GM10266 (cell line): Measurements from ENCODE around the gene HTRA1.

Experiments
- DNase-seq: peaks from one replicate; pipeline ENCODE4 v3.0.0; 2012; ENCODE audit errors: extremely low spot score
- TF ChIP-seq, protein P1 (sequence below): IDR thresholded peaks from 2 replicates; pipeline ENCODE4 v1.5.1; 2012; ENCODE audit warnings: mild to moderate bottlenecking, low read depth; ENCODE audit not compliant: control insufficient read depth, insufficient read depth; ENCODE audit errors: missing control alignments

The HTRA1 gene

DNA sequence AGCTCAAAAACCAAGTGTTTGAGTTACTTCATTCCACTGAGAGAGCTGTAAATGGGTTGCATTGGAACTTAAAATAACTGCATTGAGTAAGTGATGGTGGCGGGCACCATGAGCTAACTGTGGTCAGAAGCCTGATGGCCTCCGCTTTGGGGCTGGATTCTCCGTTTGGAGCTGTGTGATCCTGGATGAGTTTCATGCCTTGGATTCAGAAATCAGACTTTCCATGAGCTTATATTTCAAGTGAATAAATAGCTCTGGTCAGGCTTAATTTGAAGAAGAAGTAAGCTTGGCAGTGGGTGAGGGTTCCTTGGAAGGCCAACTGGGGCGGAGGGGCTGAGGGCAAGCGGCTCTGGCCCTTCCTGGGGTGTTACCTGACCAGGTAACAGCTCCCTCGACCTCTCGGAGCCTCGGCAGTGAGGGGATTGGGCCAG, 5.6 kb downstream of the HTRA1 start:
- TF ChIP-seq, protein P1, sequence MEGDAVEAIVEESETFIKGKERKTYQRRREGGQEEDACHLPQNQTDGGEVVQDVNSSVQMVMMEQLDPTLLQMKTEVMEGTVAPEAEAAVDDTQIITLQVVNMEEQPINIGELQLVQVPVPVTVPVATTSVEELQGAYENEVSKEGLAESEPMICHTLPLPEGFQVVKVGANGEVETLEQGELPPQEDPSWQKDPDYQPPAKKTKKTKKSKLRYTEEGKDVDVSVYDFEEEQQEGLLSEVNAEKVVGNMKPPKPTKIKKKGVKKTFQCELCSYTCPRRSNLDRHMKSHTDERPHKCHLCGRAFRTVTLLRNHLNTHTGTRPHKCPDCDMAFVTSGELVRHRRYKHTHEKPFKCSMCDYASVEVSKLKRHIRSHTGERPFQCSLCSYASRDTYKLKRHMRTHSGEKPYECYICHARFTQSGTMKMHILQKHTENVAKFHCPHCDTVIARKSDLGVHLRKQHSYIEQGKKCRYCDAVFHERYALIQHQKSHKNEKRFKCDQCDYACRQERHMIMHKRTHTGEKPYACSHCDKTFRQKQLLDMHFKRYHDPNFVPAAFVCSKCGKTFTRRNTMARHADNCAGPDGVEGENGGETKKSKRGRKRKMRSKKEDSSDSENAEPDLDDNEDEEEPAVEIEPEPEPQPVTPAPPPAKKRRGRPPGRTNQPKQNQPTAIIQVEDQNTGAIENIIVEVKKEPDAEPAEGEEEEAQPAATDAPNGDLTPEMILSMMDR, result no peak
- no peak for DNase-seq

DNA sequence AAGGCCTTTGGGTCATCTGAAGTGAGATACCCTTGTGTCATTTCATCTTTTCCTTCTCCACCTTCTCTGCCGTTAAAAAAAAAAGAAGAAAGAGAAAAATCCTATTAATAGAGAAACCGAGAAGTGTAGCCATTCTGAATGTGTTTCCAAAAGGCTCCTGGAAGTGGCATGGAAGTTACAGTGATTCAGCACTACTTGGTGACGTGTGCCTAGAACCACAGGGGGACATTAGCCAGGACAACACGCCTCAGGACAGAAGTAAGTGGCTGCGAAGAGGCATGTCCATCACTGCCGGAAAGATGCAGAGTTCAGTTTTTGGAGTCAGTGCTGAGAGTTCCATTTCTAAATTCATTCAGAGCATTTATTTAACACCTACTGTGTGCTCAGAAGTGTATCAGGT, 6.3 kb downstream of the HTRA1 start:
- TF ChIP-seq, protein P1, result no peak
- no peak for DNase-seq

DNA sequence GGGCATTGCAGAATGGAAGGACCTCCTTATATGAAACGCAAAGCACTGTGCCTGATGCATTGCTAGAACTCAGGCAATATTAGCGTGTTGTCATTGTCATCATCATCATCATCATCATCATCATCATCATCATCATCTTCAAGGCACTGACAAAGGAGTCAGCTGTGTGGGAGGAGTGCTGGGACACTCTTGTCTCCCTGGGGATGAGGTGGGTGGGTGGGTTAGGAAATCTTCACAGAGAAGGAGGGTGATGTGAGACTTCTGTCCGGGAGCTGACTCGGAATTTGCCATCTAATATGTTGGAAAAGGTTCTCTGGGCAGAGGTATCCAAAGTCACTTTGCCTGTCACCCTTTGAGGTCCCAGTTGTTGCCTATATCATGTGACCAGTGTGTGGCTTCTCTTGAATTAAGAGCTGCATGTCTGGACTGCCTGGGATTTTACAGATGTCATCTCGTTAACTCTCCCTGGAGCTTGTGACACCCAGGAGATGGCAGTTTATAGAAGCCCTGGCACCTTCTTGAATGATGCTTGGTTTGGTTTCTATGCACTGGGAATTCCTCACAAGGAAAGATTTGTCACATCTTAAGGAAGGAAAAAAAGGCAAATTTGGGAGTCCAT, 7.1 kb downstream of the HTRA1 start:
- TF ChIP-seq, protein P1, result no peak
- no peak for DNase-seq

DNA sequence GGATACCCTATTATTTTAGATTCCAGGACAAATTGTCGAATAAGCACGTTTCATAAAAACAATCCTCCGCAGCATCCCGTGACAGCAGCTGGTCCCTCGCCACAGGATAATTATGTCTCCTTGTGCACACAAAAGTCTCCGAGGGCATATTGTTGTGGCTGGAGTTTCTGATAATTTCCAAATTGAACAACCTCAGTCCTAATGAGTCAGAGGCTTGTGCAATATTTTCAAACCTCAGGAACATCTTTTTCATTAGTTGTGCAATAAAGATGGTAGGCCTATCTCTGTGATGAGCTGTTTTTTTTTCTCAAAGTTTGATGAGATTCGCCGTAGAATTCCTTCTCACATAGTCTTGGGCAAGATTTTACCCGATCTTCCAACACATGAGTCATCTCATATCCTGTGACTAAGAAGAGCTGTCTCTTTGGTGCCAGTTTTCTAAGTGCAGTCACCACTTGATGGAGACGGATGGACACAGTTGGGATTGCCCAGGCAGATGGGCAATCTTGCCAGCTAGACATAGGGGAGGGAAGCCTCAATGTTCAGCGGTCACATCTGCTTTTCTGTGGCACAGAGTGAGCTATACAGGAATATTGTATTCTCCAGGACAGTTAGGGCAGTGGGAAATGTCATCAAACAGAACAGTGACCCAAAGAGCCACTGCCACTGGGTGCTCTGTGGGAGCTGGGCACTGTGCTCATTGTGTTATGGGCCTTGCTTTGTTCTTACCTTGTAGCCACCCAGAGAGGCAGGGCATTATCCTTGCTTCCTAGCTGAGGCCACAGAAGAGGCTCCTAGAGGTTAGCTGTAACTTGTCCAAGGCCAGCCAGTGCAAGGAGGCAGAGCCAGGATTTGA, 7.8 kb downstream of the HTRA1 start:
- no peak for DNase-seq
- TF ChIP-seq, protein P1, result no peak

DNA sequence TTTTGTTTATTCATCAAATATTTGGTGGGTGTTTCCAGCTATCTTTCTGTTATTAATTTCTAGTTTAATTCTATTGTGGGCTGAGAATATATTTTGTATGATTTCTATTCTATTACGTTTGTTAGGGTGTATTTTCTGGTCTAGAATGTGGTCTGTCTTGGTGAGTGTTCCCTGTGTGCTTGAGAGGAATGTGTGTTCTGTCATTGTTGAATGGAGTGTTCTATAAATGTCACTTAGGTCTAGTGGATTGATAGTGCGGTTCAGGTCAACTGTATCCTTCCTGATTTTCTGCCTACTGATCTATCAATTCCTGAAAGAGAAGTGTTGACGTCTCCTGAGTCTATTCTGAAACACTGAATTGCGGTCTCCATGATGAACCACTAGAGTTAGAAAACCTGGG, 8.5 kb downstream of the HTRA1 start:
- DNase-seq, result no peak
- TF ChIP-seq, protein P1, result no peak

DNA sequence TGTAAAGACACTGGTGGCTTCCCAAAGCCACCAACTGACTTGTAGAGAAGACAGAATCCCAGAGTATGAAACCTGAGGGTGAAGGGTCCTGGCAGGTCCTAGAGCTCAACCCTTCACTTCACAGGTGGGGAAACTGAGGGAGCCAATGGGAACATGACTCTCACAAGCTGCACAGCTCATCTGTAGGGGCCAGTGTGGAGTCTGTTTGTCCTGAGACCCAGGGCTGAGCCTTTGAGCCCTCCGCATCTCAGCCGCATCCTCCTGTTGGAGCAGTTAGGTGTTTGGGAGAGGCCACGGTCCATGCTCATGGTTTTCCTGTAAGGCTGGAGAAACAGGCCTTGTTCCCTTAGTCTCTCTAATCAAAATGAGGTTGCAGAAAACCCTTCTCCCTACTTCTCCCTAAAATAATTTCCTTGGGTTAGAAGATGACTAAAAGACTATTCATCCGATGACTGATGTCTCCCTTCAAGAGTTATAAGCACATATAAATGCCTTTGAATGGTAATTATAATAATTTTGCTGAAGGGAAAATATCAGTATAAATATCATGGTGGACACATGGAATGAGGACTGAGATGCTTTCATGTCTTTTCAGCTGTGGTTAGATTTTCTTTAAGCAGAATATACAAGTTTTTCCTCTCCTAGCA, 10.3 kb downstream of the HTRA1 start:
- TF ChIP-seq, protein P1, result no peak
- DNase-seq, result no peak
